ENCODE data around the gene TLX2. TPM values are rescaled to one million over a fixed set of nuclear protein-coding genes. Genes with fewer than 3 reads are reported as not detected.

Gene TLX2
- total RNA-seq, 2 donors from 2014 or later: 0.16 to 1.5 TPM

DNA sequence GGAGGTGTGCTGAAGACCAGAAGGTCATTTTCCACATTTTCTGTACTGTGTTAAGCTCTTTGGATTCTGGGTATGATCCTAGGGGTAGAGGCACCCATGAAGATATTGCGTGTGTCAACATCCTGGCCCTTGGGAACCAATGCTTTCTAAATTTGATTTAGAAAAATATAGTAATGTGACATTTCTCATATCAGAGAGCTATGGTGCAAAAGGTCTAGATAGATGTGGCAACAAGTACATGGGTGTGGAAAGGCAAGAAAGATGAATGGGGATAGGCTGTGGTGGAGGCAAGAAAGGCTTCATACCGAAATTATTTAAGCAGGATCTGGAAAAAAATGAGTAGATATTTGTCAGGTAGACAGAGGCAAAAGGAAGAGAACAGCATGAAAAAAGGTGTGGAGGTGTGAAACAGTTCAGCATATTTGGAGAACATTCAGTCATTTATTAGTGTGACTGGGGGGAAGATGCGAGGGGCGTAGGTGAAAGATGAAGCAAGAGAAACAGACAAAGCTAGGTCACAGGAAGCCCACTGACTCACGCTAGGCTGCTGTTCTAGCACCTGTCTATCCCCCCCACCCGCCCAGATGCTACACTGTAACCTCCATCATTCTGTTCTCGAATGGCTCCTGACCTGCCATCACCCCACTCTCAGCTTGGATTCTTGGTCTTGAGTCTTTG lies 52.0 kb downstream of the TLX2 start:
- ATAC-seq: no peak
- Mint-ChIP-seq H3K27ac (no peak overlapping the region), H3K4me1 (peaks cover 8% of the 10 kb centered on the region), H3K4me3 (no peak overlapping the region), H3K27me3 (peaks cover 41% of the 10 kb centered on the region), H3K36me3 (ENCODE audit: low read depth) (peaks cover 17% of the 10 kb centered on the region)
- no peak for DNase-seq
- H3K9me3 ChIP-seq (ENCODE audit: control insufficient read depth, low read length, poor library complexity, severe bottlenecking): no peaks in the 10 kb centered on the region

- peaks cover 38% of the 10 kb centered on the region for H3K27me3 Mint-ChIP-seq
- H3K36me3 Mint-ChIP-seq (ENCODE audit: low read depth): peaks cover 14% of the 10 kb centered on the region
- H3K27ac Mint-ChIP-seq: no peak overlapping the region
- H3K9me3 ChIP-seq (ENCODE audit: control insufficient read depth, low read length, poor library complexity, severe bottlenecking): no peaks in the 10 kb centered on the region
- no peak for DNase-seq
- no peak overlapping the region for H3K4me3 Mint-ChIP-seq
- peaks cover 7% of the 10 kb centered on the region for H3K4me1 Mint-ChIP-seq
- no peak for ATAC-seq
Measured at GRCh38 chr2:74566754-74567085, 52.5 kb downstream of the TLX2 start.

Other genes starting within 250 kb of the TLX2 start
- 10 to 100 TPM in 1 of 2 donors, 1 to 10 TPM in 1; 9.1 to 10.5 TPM for gene SLC4A5, start 171.0 kb upstream of the TLX2 start, total RNA-seq
- 10 to 100 TPM; 78.5 to 85.7 TPM for gene DCTN1, start 134.1 kb upstream of the TLX2 start, total RNA-seq
- gene C2orf81, start 92.8 kb upstream of the TLX2 start, total RNA-seq: 1 to 10 TPM; 2.9 to 3.3 TPM
- 10 to 100 TPM; 33.6 to 42.8 TPM for gene WDR54, start 92.7 kb upstream of the TLX2 start, total RNA-seq
- under 1 TPM; 0.37 to 0.57 TPM for gene RTKN, start 72.5 kb upstream of the TLX2 start, total RNA-seq
- gene INO80B, start 59.4 kb upstream of the TLX2 start, total RNA-seq: 10 to 100 TPM; 35.1 to 45.2 TPM
- 10 to 100 TPM; 61.7 to 64.2 TPM for gene WBP1, start 56.0 kb upstream of the TLX2 start, total RNA-seq
- 10 to 100 TPM; 66.2 to 68.9 TPM for gene MOGS, start 49.1 kb upstream of the TLX2 start, total RNA-seq
- gene MRPL53, start 41.8 kb upstream of the TLX2 start, total RNA-seq: 10 to 100 TPM; 31.4 to 67.9 TPM
- 10 to 100 TPM; 13.7 to 14.7 TPM for gene CCDC142, start 31.5 kb upstream of the TLX2 start, total RNA-seq
- gene TTC31, start 31.4 kb upstream of the TLX2 start, total RNA-seq: 10 to 100 TPM; 32.3 to 36.6 TPM
- under 1 TPM in 1 of 2 donors, not detected in 1; 0.26 TPM for gene LBX2, start 14.8 kb upstream of the TLX2 start, total RNA-seq
- gene PCGF1, start 6.8 kb upstream of the TLX2 start, total RNA-seq: 10 to 100 TPM; 28.2 to 31.5 TPM
- under 1 TPM in 1 of 2 donors, not detected in 1; 0.23 TPM for gene DQX1, start 11.8 kb downstream of the TLX2 start, total RNA-seq
- 100 to 1,000 TPM; 139 to 153 TPM for gene AUP1, start 15.3 kb downstream of the TLX2 start, total RNA-seq
- gene HTRA2, start 15.5 kb downstream of the TLX2 start, total RNA-seq: 10 to 100 TPM; 18.5 to 21.4 TPM
- gene LOXL3, start 39.5 kb downstream of the TLX2 start, total RNA-seq: 1 to 10 TPM in 1 of 2 donors, under 1 TPM in 1; 0.75 to 2.0 TPM
- gene DOK1, start 40.3 kb downstream of the TLX2 start, total RNA-seq: 10 to 100 TPM in 1 of 2 donors, 1 to 10 TPM in 1; 8.3 to 14.6 TPM
- gene M1AP, start 133.9 kb downstream of the TLX2 start, total RNA-seq: under 1 TPM in 1 of 2 donors, not detected in 1; 0.60 TPM
- gene SEMA4F, start 139.8 kb downstream of the TLX2 start, total RNA-seq: 10 to 100 TPM in 1 of 2 donors, 1 to 10 TPM in 1; 9.5 to 11.1 TPM